Measurements from ENCODE around the gene ZFP82. TPM values are rescaled to one million over a fixed set of nuclear protein-coding genes. Genes with fewer than 3 reads are reported as not detected.

Gene ZFP82
- 8.4 and 8.5 TPM in 2 replicates for total RNA-seq

GRCh38 chr19:36418287-36419001 lies at the start of gene ZFP82:
ZFP82 (minus strand) TSS chr19:36418644; CDS start chr19:36409789, 8,855 bp downstream.

DNA sequence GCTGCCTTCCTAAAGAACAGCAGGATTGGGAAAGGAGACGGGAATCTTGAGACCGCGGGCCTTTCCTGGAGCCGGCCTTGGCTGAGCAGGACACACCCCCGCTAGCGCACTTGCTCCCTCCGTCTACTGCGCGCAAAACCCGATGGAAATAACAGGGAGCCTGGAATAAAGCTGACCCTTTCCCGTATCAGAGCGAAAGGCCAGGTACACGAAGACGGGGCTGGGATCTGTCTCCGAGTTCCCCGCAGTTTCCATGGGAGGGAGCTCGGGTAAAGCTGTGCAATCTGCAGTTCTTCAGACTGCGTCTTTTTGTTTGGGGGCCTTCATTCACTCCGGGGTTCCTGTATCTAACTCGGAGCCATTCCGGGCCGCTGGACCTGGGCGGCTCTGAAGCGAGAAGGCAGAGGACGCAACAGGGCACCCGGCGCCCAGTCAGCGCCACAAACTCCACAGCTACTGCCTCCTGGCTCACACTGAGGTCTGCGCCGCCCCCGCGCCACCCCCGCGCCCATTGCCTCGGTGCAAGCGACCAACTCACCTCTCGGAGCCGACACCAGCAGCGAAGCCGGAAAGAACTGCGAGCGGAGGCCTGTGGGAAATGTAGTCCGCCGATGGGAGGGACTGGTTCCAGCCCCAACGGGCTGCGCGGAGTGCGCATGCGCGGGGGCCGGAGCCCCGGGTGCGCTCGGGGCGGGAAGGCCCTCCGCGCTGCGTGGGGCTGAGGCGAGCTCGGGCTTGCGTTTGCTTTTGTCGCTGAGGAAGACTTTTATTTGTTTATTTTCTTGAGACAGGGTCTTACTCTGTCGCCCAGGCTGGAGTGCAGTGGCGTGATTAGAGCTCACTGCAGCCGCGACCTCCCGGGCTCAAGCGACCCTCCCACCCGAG lies 39.6 kb downstream of the ZFP82 start, which contains the start of gene ZFP14:
ZFP14 (minus strand) TSS at position 577 of the 885 bp plus-strand sequence. CDS start 11,309 bp downstream, outside the sequence.

Other genes with a start within 250 kb of the ZFP82 start
- gene ZNF565, start 204.0 kb downstream of the ZFP82 start, total RNA-seq: 7.5 and 8.0 TPM in 2 replicates
- 64.4 and 67.2 TPM in 2 replicates for gene ZNF146, start 203.5 kb downstream of the ZFP82 start, total RNA-seq
- 3.8 and 4.8 TPM in 2 replicates for gene ZFP14, start 39.4 kb downstream of the ZFP82 start, total RNA-seq
- gene ZNF566, start 70.9 kb upstream of the ZFP82 start, total RNA-seq: 9.7 and 11.3 TPM in 2 replicates
- 8.1 and 8.5 TPM in 2 replicates for gene ZNF260, start 109.6 kb upstream of the ZFP82 start, total RNA-seq
- 10.0 and 12.3 TPM in 2 replicates for gene ZNF529, start 154.6 kb upstream of the ZFP82 start, total RNA-seq
- gene ZNF382, start 186.7 kb upstream of the ZFP82 start, total RNA-seq: 9.6 and 13.1 TPM in 2 replicates
- 12.5 and 12.8 TPM in 2 replicates for gene ZNF461, start 248.2 kb upstream of the ZFP82 start, total RNA-seq

Data from smooth muscle cell of the pulmonary artery (primary cell).